ENCODE measurements around the gene OR4B1.
"Not testable (repeated sequence)": the region's sequence is repeated elsewhere in the genome, so short reads cannot be mapped to it uniquely, and the experiment has no call there.

Gene OR4B1, protein sequence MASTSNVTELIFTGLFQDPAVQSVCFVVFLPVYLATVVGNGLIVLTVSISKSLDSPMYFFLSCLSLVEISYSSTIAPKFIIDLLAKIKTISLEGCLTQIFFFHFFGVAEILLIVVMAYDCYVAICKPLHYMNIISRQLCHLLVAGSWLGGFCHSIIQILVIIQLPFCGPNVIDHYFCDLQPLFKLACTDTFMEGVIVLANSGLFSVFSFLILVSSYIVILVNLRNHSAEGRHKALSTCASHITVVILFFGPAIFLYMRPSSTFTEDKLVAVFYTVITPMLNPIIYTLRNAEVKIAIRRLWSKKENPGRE

GRCh38 chr11:48216510-48216909 is at the start of gene OR4B1:
TSS of gene OR4B1 (plus strand) at chr11:48216810. CDS start at chr11:48216810, 0 bp downstream.
- in situ Hi-C loops (cut with MboI; ENCODE audit: low sequenced_read_pairs), result no loop called here

DNA sequence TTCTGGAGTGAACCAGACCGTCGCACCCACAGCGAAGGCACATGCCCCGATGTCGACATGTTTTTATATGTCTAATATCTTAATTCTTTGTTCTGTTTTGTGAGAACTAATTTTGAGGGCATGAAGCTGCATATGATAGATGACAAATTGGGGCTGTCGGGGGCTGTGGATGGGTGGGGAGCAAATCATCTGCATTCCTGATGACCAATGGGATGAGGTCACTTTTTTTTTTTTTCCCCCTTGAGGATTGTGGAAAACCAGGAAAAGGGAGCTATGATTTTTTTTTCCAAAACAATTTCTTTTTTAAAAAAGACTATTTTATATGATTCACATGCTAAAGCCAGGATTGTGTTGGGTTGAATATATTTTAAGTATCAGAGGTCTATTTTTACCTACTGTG is 49.2 kb upstream of the OR4B1 start:
- in situ Hi-C loops (cut with MboI; ENCODE audit: low sequenced_read_pairs), result no loop called here

GRCh38 chr11:48168815-48169214 is 47.8 kb upstream of the OR4B1 start:
- in situ Hi-C loops (cut with MboI; ENCODE audit: low sequenced_read_pairs), result no loop called here

GRCh38 chr11:48169259-48169658 is 47.4 kb upstream of the OR4B1 start:
- in situ Hi-C loops (cut with MboI; ENCODE audit: low sequenced_read_pairs), result no loop called here

GRCh38 chr11:48169717-48170116 is 46.9 kb upstream of the OR4B1 start:
- in situ Hi-C loops (cut with MboI; ENCODE audit: low sequenced_read_pairs), result no loop called here

- in situ Hi-C loops (cut with MboI; ENCODE audit: low sequenced_read_pairs), result no loop called here
These were observed 46.1 kb upstream of the OR4B1 start for GRCh38 chr11:48170241-48171233.

DNA sequence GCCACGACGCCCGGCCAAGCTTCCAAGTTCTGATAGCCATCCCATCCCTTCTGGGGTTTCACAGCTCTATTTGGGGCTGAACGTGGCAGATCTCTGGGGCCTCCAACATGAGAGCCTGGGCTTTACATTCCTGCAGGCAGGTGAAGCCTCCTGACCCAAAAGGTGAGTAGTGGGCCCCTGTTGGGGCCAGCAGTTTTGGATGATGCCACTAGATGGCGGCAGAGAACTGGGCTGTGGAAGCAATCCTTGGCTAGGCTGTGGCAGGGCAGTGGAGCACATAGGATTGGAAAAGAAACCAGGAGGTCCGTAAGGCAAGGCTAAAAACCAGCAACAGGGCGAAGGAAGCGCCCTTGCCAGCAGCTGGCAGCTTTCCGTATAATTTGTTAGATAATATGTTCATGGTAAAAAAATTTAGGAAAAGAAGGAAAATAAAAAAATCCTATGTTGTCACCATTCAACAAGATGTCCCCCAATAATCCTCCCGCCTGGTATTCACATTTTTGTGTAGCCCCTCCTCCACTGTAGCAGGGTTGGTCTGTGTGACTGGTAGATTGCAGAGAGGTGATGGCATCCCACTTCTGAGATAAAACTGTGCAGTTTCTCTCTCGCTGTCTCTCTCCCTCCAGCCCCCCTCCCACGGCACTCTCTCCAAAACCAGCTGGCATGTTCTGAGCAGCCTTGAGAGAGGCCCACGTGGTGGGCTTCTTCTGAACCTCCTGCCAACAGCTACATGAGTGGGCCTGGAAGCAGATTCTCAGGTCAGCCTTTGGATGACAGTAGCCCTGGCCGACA is 43.6 kb upstream of the OR4B1 start:
- in situ Hi-C loops (cut with MboI; ENCODE audit: low sequenced_read_pairs), result no loop called here

- in situ Hi-C loops (cut with MboI; ENCODE audit: low sequenced_read_pairs), result no loop called here
These were observed 38.9 kb upstream of the OR4B1 start for GRCh38 chr11:48177661-48178060.

DNA sequence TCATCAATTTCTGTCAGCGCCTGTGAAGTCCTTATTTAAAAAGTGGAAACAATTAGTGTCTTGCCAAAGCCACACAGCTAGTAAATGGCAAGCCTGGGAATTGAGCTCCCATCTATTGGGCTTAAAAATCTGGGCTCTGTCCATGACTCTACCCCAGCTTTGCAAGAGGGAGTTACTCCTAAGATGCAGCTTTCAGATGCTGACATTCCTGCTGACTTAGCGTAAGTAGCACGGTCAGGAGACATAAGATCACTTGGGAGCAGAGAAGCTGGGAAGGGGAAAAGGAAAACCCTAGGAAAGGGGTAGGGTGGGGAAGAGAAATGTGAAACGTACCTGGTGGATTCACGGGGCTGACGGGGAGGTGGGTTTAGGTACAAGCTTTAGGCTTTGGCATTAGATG is 36.0 kb upstream of the OR4B1 start:
- in situ Hi-C loops (cut with MboI; ENCODE audit: low sequenced_read_pairs), result no loop called here

- in situ Hi-C loops (cut with MboI; ENCODE audit: low sequenced_read_pairs), result no loop called here
These were observed 33.6 kb upstream of the OR4B1 start for GRCh38 chr11:48182860-48183526.

- in situ Hi-C loops (cut with MboI; ENCODE audit: low sequenced_read_pairs), result no loop called here
These were observed 32.2 kb upstream of the OR4B1 start for GRCh38 chr11:48184452-48184851.

DNA sequence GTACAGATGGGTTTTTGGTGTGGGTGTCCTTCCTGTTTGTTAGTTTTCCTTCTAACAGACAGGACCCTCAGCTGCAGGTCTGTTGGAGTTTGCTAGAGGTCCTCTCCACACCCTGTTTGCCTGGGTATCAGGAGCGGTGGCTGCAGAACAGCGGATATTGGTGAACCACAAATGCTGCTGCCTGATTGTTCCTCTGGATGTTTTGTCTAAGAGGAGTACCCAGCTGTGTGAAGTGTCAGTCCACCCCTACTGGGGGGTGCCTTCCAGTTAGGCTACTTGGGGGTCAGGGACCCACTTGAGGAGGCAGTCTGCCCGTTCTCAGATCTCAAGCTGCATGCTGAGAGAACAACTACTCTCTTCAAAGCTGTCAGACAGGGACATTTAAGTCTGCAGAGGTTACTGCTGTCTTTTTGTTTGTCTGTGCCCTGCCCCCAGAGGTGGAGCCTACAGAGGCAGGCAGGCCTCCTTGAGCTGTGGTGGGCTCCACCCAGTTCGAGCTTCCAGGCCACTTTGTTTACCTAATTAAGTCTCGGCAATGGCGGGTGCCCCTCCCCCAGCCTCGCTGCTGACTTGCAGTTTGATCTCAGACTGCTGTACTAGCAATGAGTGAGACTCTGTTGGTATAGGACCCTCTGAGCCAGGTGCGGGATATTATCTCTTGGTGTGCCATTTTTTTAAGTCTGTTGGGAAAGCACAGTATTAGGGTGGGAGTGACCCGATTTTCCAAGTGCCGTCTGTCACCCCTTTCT is 25.5 kb upstream of the OR4B1 start:
- in situ Hi-C loops (cut with MboI; ENCODE audit: low sequenced_read_pairs), result not testable (repeated sequence)

- in situ Hi-C loops (cut with MboI; ENCODE audit: low sequenced_read_pairs), result no loop called here
These were observed 22.7 kb upstream of the OR4B1 start for GRCh38 chr11:48193876-48194275.

DNA sequence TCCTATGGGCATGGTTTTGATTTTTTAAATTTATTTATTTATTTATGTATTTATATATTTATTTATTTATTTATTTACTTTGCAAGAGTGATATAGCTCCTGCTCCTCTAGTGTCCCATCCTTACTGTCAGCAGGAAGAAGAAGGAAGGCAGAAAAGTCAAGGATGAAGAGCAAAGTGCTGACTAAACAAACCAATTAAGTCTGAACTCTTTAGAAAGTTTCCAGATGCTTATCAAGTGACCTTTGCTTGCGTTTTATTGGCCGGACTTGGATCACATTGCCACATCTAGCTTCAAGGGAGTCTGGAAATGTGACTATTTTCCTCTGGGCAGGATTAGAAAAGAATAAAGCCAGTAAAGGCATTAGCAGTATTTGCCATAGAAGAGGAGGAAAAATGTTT is 8.7 kb upstream of the OR4B1 start:
- in situ Hi-C loops (cut with MboI; ENCODE audit: low sequenced_read_pairs), result no loop called here

DNA sequence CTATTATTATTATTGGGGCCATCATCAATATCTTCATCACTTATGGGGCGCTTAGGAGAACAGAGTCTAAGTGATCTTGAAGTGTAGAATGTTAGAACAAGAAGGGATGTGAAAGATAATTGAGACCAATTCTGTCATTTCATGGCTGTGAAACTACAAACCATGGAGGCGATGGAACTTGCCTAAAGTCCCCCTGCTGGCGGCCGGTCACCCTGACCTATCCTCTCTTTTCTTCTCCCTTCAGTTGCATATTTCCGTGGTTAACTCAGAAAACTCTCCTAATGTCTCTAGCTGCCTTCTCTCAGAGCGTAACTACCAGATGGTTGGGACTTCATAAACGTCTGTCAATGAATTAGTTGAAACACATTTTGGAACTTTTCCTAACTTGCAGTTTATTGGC is 6.6 kb upstream of the OR4B1 start:
- in situ Hi-C loops (cut with MboI; ENCODE audit: low sequenced_read_pairs), result no loop called here

GRCh38 chr11:48228761-48229160 is 12.2 kb downstream of the OR4B1 start:
- in situ Hi-C loops (cut with MboI; ENCODE audit: low sequenced_read_pairs), result no loop called here

- in situ Hi-C loops (cut with MboI; ENCODE audit: low sequenced_read_pairs), result not testable (repeated sequence)
These were observed 13.4 kb downstream of the OR4B1 start for GRCh38 chr11:48230057-48230456.

DNA sequence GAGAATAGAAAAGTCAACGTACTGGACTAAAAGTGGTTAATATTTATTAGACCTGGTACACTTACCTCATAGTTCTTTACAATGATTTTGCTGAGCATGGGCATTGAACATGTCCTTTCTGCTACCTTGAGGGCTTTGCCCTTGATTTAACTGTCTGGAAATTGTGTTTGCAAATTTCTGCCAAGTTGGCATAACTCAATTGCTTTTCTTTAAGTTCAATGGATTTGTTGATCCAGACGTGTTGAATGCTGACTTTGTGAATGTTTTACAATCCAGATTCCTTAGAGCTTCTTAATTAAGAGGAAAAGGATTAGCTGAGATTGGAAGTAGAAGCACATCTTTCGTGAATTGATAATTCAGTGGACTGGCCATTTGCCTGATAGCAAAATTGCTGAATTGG is 21.1 kb downstream of the OR4B1 start:
- in situ Hi-C loops (cut with MboI; ENCODE audit: low sequenced_read_pairs), result no loop called here

DNA sequence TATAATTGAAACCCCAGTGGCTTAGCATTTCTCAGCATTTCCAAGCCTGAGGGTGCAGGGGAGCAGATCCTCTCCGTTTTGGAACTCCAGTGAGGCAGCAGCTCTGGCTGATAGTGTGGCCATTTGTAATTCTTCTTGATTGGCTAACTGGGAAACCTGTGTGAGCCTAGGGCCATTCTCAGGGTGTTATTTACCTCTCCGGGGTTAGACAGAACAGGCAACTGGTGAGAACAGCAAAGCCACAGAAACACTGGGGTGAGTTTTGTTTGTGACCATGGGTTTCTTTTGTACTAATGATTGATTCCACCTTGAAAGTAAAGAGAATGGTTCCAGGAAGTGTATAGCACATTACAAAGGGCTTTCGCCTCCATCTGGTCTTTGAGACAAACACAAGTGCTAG is 25.9 kb downstream of the OR4B1 start:
- in situ Hi-C loops (cut with MboI; ENCODE audit: low sequenced_read_pairs), result no loop called here

- in situ Hi-C loops (cut with MboI; ENCODE audit: low sequenced_read_pairs), result no loop called here
These were observed 28.2 kb downstream of the OR4B1 start, which contains the start of gene OR4X2 for GRCh38 chr11:48244804-48245203. TSS of gene OR4X2 (plus strand) at chr11:48245104. CDS start at chr11:48245104, 0 bp downstream.
